GM18867 (cell line): ENCODE measurements around the gene DNASE1.

Experiments
- ATAC-seq: cut with Tn5 transposase; IDR thresholded peaks from one replicate; pipeline ENCODE4 v1.9.1; 2021; ENCODE audit warnings: mild to moderate bottlenecking, moderate library complexity; ENCODE audit not compliant: unreplicated experiment

Gene DNASE1

GRCh38 chr16:3694051-3694450, 39.6 kb downstream of the DNASE1 start:
- no peak for ATAC-seq

GRCh38 chr16:3695610-3696369, 41.3 kb downstream of the DNASE1 start:
- peak; percentile 64 for ATAC-seq

- no peak for ATAC-seq
Observed at GRCh38 chr16:3696425-3697218, 42.1 kb downstream of the DNASE1 start.

GRCh38 chr16:3698941-3699340, 44.5 kb downstream of the DNASE1 start:
- ATAC-seq = no peak

- no peak for ATAC-seq
Observed at GRCh38 chr16:3701531-3701930, 47.0 kb downstream of the DNASE1 start.

GRCh38 chr16:3702082-3702481, 47.6 kb downstream of the DNASE1 start:
- no peak for ATAC-seq

GRCh38 chr16:3706253-3707012, 51.9 kb downstream of the DNASE1 start:
- no peak for ATAC-seq
